Measurements from ENCODE around the gene C3orf52.

C3orf52 gene

DNA sequence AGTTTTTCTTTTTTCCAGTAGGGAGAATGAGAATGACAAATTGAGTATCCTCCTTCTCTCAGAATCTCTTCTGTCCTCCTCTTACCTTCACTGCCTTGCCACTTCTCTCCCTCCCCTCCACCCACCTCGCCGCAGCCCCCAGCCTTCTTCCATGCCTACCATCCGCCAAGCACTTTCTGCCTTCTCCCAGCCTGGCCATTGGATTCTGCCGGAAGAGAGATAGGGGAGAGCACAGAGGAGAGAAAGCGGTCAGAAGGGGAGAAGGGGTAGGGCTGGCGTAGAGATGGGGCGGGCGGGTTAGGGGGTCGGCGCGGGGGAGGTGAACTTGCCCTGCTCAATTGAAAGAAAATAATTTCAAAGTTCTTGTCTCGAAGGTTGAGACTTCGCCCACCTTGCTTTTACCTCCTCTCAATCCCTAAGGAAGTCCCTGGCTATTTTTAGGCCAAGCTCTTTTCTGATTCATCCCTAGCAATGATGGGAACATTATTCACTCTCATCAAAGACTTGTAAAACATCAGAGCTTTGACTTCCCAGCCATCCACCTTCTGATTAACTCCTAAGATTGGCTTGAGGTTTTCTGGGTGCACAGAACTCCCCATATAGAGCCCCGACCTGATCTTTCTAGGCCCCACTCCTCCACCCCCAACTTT is 811 bp downstream of the C3orf52 start:
- no peak for DNase-seq (ENCODE audit: low spot score)

GRCh38 chr3:112087746-112088145 is 1.6 kb downstream of the C3orf52 start:
- DNase-seq (ENCODE audit: low spot score): no peak

DNA sequence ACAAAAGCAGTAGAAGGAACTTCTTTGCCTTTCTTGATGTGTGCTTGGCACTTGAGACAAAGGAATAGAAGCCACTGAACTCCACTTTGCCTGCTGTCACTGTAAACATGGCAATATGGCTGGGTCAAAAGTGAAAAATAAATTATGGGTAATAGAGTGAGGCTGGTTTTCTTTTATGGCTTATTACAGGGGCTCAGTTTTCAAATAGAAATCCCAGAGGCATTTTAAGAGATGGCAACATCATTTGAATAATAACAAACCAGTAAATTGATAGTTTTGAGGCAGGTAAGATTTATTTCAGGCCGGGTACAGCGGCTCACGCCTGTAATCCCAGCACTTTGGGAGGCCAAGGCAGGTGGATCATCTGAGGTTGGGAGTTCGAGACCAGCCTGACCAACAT is 2.8 kb downstream of the C3orf52 start:
- DNase-seq (ENCODE audit: low spot score): no peak

DNA sequence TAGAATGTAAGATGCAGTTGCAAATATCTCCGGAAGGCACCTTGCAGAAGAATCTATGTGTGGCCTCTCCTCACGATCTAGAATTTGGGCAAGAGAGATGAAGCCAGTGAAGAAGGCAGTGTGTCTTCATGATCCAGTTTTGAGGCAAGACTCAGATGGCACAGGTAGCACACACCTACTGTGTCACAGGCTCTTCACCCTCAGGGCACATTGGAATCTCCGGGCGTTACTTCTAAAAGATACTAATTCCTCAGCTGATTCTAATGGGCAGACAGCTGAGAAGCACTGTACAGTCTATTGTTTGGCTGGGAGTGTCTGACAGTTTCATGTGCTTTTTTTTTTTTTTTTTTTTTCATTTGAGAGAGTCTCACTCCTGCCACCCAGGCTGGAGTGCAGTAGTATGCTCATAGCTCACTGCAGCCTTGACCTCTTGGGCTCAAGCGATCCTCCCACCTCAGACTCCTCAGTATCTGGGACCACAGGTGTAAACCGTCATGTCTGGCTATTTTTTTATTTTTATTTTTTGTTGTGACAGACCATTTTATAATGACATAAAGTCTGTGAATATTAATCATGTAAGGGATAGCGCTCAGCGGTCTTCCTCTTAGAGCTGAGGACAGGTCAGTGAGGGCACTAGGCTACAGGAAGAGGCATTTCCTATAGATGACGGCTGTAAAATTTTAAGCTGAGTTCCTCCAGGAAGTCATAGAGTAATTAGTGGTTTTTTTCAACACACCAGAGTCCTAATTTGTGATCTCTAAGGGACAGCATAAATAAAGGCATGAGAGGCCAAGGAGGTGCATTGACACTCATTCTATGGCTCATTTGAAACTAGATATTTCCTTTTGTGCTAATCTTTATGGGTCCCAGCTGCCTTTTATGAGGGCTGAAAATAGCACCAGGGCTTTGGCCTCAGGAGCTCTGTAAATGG is 4.0 kb downstream of the C3orf52 start:
- no peak for DNase-seq (ENCODE audit: low spot score)

DNA sequence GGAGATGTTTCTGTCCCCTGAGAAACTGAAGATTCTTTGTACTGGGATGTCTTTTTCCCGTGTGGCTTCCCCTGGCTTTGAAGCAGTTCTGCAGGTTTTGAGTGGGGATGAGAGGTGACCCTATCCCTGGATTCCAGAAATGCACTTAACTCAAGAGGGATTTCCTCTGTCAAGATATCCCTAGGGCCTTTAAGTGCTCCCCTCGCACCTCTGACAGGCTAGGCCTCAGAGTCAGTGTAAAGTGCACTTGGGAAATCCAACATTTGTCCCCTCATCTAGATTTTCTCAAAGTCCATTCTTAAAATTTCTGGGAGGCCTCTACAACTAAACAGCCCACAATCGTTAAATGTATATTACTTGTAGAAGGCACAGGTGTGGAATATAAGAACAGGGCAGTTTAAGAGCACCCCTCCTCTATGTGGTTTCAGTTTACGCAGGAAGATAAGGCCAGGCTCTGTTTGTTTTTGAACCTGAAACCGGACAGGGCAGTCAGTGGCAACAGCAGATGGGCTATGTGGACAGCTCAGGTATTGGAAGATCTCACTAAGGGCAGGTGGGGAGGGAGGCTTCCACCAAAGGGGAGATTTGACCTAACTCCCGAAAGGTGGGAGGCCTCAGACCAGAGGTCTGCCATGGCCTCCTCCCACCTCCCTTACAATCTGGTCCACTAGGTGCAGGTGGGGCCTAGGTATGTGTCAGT is 4.8 kb downstream of the C3orf52 start:
- no peak for DNase-seq (ENCODE audit: low spot score)

GRCh38 chr3:112092496-112093179 is 6.4 kb downstream of the C3orf52 start:
- no peak for DNase-seq (ENCODE audit: low spot score)

DNA sequence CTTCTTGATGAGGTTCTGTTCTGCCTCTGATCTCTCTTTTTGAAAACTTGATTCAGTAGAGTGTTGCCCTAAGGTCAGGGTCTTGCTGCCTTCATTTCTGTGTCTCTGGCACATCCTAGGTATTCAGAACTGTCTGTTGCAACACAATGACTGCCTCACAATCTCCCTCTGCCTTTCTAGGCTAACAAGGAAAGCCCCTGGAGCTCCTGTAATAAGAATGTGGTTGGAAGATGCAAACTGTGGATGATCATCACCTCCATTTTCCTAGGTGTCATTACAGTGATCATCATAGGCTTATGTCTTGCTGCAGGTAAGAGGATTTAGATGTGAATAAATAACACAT is 7.0 kb downstream of the C3orf52 start:
- DNase-seq (ENCODE audit: low spot score): no peak

- no peak for DNase-seq (ENCODE audit: low spot score)
Observed at GRCh38 chr3:112095731-112096130, 9.5 kb downstream of the C3orf52 start.

- DNase-seq (ENCODE audit: low spot score): no peak
Observed at GRCh38 chr3:112096176-112096575, 10.0 kb downstream of the C3orf52 start.

GRCh38 chr3:112097378-112097777 is 11.2 kb downstream of the C3orf52 start:
- DNase-seq (ENCODE audit: low spot score): no peak

DNA sequence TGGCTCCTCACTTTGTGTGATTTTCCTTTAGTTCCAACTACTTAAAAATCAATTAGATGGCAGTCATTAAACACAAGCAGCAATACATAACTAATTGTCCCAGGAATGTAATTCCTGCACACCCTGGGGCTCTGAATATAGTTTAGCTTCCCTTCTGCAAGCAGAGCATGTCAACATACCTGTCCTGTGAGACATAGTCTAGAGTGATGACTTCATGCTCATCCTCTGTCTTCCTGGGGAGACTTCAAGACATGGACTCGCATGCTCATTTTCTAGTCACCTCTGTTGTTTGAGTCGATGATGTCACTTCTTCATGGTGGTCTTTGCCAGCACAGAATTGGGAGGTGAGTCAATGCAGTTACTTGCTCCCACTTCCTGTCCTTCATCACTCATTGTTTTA is 15.7 kb downstream of the C3orf52 start:
- DNase-seq (ENCODE audit: low spot score): no peak

- DNase-seq (ENCODE audit: low spot score): no peak
Observed at GRCh38 chr3:112104774-112105173, 18.6 kb downstream of the C3orf52 start.

- no peak for DNase-seq (ENCODE audit: low spot score)
Observed at GRCh38 chr3:112109322-112109721, 23.1 kb downstream of the C3orf52 start.

DNA sequence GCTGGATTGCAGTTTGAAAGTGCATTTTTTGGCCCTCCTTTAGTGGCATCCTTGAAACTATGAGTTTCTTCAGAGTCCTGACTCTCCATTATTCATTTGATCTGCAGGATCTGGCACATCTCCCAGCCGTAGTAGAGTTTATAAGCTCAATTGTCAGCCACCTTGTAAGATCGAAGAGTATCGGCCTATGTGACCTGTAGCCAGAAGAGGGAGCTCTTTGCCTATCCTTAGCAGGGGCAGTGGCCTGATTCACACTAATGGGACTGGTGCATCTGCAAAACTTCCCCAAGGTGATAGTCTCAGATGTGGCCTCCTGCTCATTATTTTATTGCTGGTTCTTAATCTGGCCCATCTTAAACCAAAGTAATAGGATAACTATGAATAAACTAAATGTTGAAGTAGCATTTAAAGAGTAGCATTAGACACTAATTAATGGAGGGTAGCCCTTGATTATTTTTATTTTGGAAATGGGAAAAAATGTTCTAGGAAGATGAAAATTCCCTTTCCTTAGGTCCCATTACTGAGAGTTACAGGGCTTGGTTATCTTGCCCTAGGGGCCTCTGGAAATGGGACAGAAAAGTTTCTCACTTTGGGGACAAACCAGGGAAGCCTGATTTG is 25.7 kb downstream of the C3orf52 start:
- DNase-seq (ENCODE audit: low spot score): peak; percentile 24

DNA sequence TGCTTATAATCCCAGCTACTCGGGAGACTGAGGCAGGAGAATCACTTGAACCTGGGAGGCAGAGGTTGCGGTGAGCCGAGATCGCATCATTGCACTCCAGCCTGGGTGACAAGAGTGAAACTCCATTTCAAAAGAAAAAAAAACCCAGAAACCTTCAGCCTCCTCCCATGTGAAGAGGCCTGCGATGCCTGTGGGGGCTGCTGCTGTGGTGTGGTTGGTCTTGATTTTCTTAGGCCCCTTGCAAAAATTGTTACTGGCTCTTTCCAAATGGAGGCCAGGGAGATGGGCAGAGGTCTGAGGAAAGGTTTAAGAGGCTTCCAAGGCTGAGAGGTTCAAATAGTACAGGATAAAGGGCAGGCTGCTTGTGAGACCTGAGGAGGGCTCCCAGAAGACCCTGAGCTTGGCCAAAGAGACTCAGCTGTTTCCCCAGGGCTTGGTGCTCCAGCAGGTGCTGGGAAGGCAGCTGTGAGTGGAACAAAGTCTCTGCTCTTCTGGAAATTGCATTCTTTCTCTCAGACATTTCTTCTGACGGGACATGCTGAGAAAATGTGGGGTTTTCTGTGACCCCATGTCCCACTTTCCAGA is 28.5 kb downstream of the C3orf52 start:
- no peak for DNase-seq (ENCODE audit: low spot score)

DNA sequence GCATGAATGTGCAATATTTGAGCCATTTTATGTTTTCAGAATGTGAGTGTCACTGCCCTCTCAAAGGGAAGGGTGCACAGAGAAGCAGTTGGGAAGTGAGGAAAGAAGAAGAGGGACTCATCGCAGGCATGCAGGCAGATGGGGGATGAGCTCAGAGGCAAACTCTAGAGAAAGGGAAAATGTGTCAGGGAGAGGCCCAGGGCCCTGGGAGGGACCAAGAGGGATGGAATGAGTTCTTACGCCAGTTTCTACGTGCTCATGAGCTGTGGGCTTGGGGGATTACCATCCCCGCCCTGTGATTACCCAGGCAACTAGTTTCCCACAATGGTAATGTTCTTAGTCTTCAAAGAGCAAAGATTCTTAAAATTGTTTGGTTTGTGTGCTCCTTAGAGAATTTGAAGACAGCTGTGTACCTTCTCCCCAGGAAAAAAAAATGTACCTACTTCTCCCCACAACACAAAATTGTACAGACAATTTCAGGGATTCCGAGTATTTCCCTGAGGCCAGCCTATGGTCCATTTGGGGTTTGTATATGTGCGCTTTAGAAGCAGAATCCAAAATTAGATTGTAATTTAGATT is 29.1 kb downstream of the C3orf52 start:
- no peak for DNase-seq (ENCODE audit: low spot score)

DNA sequence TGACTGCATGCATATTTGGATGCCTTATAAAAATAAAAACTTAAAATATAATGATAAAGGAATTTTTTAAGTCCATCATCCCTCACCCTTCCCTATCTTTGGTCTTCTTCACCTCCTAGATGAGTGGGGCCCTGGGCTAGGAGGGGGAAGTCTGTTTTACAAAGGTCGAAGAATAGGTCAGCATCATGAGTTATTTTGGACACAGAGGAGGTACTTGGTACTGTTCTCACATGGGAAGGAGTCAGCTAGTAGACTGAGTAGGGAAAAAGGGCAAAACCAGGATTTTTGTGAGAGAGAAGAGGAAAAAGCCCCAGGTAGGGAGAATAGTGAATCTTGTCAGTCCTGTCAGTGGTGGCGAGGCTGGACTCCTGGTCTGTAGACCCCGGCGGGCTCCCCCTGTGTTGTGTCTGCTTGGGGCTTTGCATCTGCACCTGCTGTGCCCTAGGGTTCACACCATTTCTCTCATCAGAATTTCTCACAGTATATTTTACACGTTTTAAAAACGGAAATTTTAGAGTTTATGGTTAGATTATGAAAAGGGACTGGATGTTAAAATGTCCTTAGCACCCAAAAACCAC is 29.7 kb downstream of the C3orf52 start:
- DNase-seq (ENCODE audit: low spot score): no peak

GRCh38 chr3:112116748-112117186 is 30.6 kb downstream of the C3orf52 start:
- DNase-seq (ENCODE audit: low spot score): no peak

DNA sequence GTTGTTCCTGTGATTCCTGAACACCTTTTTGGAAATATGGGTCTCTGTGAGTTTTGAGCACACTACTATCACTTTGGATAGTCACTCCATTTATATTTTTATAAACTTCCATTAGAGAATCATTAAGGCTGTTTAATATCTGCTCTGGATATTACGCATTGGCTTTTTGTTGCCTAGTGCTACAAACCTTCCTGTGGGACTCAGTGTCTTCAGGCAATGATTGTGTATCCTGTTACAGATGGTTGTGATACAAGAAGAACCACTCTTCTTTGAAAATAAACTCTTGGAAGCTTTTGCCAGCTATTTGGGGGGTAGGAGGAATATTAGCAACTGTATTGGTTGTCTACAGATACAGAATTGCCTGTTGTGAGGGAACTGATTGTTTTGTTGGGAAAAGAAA is 31.2 kb downstream of the C3orf52 start:
- no peak for DNase-seq (ENCODE audit: low spot score)

DNA sequence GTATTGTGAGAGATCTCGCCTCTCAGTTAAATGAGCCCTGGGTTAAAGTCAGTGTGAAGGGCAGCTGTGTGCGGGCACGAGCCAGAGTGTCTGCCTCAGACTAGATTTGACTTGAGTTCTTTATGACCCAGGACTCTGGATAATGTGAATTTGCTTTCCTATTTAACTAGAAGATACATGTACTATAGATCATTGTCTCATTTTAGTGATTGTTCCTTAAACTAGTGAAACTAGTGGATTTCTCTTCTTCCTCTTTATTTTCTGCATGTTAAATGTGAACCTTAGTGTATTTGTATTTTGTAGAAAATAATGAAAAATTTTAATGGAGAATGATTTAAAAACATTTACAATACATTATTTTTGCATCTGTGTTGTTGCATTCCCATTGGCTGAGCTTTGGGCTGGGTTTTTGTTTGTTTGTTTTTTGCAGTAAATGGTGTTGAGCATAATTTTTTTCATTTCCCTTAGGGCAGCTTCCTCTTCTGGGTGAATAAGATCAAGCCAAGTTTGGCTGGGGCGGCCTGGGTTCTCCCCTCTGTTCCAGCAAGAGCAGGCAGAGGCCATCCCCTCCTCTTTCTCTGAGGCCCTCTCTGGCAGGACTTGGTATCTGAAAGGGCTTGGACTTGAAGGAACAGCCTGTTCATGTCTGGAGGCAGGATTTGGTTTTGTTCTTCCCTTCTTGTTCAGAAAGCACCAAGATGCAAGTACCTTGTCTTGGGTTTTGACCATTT is 31.8 kb downstream of the C3orf52 start:
- no peak for DNase-seq (ENCODE audit: low spot score)

All from hematopoietic multipotent progenitor cell treated with erythropoietin and hydrocortisone succinate and interleukin-3 and kit ligand, for 17 days (in vitro differentiated cells).